NCI-H187 treated with DMSO at 0.1 percent for 48 hours (cell line): ENCODE data around the gene CCM2.

Experiments
- DNase-seq: peaks from one replicate; lab custom pipeline; 2025; lab: John Stamatoyannopoulos, UW

Gene CCM2

GRCh38 chr7:45065031-45065995, 65.3 kb downstream of the CCM2 start:
- no peak for DNase-seq

- DNase-seq, result no peak
Observed at GRCh38 chr7:45066409-45066808, 66.4 kb downstream of the CCM2 start.

DNA sequence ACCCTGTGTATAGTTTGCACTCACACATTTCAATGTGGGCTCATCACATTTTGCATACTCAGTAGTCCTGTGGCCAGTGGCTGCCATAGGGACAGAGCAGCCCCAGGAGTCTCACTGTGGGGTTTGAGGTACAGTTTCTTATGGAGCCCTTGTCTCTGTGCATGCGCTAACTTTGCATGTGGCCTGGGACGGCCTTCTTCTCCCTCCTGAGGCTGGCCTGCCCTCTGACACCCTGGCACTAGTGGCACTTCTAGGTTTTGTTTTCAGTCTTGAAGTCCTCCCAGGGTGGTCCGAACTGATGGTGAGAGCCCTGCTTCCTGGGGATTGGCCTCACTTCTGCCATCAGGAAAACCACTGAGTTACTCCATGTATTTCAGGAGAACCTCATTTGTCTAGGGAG, 67.6 kb downstream of the CCM2 start:
- DNase-seq, result no peak

- DNase-seq, result no peak
Observed at GRCh38 chr7:45068236-45069023, 68.4 kb downstream of the CCM2 start.

DNA sequence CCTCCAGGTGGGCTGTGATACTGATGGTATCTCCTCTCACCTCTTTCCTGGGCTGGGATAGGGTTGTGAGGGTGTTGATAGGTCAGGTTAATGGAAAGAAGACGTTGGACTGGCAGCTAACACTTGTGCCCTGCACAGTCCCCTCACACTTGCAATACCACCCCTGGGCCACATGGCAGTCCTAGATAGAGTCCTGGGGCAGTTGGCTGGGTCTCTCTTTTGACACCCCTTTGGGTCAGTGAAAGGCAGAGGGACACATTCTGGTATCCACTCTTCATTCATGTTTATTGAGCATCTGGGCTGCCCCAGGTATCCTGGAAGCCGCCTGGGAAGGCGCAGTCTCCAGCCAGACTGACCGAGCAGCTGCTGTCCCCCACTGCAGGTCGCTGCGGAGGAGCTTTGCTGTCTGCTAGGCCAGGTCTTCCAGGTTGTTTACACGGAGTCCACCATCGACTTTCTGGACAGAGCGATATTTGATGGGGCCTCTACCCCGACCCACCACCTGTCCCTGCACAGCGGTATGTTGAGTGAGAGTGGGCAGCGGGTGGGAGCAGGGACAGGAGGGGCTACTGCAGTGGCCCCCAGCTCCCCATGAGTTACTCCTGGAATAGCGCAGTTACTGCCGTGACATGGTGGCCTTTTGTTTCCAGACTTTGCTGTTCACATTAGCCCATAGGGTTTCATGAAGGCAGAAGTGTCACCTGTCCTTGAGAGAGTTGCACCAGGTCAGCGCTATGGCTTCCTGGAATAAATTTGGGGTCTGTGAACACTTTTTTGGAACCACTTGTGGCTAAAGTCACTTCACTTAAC, 69.6 kb downstream of the CCM2 start:
- DNase-seq, result no peak

DNA sequence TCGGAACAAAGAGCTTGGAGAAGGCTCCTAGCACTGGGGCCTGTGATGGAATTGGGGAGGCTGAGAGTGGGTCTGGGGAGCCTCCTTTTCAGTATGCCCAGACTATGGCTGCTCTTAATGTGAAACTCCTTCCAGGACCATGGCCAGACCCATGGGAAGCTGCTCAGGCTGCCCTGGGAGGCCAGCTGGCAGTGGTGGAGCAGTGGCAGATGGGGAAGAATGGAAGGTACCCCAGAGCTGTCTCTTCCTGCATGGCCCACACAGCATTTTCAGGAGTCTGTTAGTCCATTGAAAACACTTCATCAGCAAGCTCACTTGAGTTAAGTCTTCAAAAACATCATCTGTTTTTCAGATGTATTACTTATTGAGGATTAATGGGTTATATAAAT, 70.2 kb downstream of the CCM2 start:
- DNase-seq, result no peak

- DNase-seq, result no peak
Observed at GRCh38 chr7:45071528-45071927, 71.5 kb downstream of the CCM2 start.

DNA sequence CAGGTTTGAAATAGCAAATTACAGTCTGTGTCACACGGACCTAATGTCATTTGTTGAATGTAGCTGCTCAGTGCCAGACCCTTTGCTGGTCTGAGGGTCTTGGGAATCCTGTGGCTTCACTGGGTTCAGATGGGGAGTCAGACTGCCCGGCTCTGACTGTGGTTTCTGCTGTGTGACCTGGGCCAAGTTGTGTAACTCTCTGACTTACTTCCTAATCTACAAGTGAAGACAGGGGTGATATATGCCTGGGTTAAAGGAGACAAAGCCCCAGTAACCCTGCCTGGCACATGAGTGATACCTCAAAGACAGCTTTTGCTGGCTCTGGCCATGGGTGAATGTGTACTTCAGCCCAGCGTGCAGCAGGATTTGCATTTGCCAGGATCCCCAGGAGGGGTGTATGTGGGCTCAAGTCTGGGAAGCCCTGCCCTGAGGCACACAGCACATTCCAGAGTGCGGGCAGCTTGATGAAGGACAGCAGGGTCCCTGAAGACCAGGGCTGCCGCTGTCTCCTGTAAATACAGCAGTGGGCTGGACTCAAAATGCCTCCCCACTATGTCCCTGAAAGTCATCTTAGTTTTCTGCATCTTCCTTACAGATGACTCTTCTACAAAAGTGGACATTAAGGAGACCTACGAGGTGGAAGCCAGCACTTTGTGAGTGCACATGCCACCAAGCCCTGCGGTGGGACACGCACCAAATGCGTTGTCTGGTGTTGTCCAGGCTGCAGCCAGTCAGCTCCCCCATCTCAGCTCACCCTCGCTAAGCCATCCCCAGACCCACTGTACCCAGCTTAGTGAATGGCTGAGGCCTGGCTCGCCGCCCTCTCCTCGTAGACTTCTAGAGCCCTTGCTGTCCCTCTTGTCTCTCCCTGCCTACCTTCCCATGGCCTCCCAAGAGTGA, 72.4 kb downstream of the CCM2 start:
- DNase-seq, result no peak

GRCh38 chr7:45073031-45073785, 73.2 kb downstream of the CCM2 start:
- DNase-seq, result no peak

DNA sequence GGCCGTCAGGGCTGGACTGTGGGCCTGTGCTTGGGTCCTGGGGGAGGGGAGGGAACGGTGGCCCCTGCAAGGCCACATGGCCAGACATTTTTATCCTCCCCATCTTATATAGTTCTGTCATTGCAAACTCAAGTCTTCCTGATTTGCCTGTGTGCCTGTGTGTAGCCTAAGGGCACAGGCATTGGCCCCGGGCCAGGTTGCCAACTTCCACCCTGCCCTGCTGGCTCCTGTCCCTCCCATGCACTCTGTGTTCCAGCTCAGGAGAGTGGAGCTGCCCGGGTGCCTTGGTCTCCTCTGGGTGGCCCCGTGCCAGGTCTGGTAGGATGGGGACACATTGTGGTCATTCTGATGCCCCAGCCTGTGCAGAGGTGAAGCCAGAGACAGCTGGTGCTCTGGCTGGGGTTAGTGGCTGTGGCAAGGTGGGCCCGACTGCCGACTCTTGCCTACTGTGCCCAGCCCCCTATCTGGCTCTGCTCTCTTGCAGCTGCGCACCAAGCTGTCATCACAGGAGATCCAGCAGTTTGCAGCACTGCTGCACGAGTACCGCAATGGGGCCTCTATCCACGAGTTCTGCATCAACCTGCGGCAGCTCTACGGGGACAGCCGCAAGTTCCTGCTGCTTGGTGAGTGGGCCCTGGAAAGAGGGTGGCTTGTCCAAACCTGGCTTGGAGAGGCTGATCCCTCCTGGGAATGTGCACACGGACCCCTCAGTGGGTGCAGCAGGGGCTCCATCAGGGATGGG, 74.0 kb downstream of the CCM2 start:
- DNase-seq, result no peak

DNA sequence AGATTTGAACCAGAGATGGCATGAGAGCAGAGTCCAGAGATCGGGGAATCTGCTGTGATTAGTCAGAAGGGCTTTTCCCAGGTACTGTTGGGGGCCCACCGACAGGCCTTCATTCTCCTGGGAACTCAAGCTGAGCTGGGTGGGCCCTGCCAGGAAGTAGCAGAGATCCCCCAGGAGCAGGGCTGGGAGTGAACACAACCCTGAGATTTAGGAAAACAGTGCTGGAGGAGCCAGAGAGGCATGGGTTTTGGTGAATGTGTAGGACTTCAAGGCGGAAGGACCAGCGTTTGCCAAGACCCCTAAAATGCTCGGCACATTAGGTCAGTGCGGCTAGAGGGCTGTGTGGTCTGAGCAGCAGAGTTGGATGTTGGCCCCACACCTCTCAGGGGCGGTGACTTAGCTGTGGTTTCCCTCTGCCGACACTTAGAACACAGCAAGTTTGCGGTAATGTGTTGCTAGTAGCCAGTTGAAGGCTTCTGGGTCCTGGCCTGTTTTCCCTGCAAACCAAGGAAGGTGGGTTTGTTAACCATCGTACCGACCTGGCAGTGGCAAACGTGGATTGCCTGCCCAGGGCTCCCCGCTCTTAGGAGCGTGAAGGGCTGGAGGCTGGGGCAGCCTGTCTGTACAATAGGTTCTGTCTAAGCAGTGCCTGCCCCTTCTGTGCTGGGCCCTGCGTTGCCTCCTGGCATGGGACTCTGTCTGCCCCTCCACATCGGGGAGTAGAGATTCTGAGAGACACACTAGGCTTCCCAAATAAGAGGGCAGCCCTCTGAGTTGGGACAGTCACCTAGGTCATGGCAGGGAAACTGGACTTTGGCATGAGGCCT, 74.7 kb downstream of the CCM2 start:
- DNase-seq, result no peak

DNA sequence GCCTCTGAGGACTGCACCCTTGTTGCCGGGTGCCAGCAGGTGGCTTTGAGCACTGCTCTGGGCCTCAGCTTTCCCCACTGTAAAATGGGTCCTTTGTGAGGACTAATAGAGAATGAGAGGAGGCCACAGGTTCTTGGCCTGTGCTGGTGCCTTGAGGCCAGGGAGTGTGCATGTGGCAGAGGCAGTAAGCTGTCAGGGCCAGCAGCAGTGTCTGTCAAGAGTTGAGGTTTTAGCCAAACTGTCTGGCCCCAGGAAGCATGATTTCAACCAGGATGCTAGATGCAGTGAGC, 75.3 kb downstream of the CCM2 start:
- no peak for DNase-seq

DNA sequence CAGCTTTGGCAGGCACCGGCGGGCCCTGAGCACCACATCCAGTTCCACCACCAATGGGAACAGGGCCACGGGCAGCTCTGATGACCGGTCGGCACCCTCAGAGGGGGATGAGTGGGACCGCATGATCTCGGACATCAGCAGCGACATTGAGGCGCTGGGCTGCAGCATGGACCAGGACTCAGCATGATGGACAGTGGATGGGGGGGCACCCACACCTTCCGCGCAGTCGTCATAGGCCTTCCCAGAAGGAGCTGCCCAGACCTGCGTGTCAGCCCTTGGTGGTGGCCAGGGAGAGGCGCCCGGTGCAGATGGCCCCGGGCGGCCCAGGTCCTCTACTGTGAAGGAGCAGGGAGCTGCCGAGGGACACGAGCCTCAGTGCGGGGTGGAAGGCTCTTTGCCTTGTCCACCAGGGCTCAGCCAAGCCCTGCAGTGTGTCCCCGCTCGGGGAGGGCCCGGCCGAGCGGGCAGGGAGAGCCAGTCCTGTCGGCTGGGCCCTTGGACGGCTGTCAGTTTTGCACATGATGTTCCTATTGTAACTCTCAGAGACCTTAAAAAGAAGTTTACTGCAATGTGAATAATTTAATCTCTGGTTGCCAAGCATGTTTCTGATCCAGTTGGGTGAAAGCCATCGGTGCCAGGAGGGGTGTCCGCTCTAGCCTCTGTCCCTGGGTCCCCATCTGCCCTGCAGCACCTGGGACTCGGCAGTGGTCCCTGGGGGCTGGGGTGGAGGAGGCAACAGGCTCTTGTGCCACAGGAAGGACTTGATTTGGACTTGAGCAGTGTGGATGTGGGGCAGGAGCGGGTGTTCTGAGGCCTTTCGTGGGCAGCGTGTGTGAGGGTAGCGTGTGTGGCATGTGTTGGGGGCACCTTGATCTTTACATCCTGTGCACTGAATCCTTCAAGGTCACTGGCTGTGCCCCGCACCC, 76.1 kb downstream of the CCM2 start:
- DNase-seq, result no peak

GRCh38 chr7:45076946-45077345, 76.9 kb downstream of the CCM2 start:
- no peak for DNase-seq

DNA sequence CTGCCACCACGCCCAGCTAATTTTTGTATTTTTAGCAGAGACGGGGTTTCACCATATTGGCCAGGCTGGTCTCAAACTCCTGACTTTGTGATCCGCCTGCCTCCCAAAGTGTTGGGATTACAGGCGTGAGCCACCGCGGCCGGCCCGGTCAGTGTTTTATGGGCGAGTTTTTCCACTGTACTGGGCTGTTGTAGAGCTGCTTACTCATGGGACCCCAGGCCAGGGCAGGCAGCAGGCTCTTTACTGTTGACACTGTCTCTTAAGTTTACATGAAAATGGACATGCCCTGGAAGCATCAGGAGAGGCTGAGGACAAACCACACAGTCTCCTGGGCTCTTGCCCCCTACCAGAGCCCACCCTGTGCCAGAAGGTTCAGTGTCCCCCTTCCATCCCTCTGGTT, 77.6 kb downstream of the CCM2 start:
- DNase-seq, result no peak

DNA sequence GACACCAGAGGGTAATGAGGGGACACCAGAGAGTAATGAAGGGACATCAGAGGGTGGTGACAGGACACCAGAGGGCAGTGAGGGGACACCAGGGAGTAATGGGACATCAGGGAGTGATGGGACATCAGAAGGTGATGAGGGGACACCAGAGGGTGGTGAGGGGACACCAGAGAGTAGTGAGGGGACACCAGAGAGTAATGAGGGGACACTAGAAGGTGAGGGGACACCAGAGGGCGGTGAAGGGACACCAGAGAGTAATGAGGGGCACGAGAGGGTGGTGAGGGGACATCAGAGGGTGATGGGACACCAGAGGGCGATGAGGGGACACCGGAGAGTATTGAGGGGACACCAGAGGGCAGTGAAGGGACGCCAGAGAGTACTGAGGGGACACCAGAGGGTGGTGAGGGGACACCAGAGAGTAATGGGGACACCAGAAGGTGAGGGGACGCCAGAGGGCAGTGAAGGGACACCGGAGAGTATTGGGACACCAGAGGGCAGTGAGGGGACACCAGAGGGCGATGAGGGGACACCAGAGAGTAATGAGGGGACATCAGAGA, 78.2 kb downstream of the CCM2 start:
- DNase-seq, result no peak

DNA sequence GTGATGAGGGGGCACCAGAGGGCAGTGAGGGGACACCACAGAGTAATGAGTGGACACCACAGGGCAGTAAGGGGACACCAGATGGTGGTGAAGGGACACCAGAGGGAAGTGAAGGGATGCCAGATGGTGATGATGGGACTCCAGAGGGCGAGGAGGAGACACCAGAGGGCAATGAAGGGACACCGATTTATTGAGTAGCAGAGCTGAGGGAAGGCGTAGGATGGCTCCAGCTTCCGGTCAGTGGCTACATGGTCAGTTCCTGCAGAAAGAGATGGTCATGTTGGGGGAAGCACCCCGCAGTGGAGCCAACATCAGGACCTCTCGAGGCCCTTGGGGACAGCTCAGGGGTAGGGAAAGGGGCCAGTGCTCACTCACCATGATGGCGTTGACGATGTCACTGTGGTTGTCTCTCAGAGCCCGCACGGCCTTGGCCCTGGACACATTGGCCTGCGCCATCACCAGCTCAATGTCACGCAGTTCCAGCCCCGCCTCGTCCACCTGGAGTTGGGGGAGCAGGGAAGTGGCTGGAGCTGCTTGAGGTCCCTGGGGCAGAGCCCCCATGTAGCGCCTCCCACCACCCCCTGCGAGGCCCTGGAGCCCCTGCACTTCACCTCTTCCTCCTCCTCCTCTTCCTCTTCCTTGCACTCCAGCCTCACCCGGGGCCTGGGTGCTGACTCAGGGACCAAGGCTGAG, 80.4 kb downstream of the CCM2 start:
- no peak for DNase-seq
